Measurements from ENCODE around the gene SLCO4A1.

DNA sequence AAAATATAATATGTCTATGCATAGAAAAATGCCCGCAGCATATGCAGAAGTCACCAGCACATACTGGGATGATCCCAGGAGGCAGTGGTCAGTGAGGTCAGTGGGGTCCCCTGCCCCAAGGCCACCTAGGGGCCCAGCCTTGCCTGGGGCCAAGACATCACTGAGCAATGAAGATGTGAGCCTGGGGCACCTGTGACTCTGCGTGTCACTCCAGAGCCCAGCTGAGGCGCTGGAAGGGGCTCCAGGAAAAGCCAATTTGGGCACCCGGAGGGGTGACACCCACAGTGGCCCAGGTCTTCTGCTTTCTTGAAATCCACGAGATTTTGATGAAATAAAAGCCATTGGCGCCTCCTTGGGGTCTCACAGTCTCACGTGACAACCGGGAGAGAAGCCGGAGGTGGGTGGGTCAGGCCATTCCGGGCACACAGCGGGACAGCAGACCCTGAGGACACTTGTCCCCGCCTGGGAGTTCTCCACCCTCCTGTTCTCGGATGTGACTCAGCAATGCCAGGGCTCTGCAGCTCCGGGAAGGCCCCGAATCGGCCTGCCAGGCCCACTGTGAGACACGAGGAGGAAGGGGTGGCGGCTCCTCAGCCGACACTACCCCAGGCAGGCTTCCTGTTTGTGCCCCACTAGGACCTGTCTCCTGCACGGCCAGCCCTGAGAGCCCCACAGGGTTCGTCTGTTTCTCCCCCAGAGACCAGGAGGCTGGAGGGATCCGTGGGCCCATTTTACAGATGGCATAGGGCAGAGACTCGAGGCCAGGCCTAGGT is 24.4 kb upstream of the SLCO4A1 start:
- no peak for TF ChIP-seq CTCF (IDR thresholded peaks at IDR 0.05; ENCODE audit: low read depth, low read length, poor library complexity, severe bottlenecking)
- TF ChIP-seq EZH2phosphoT487 (IDR thresholded peaks at IDR 0.05; ENCODE audit: borderline replicate concordance, low read length) = no peak

Measured in DOHH2 (cell line).